Keratinocyte (primary cell): ENCODE data around the gene SMYD3. TPM values are rescaled to one million over a fixed set of nuclear protein-coding genes. Genes with fewer than 3 reads are reported as not detected.

Experiments
- DNase-seq: peaks from one replicate; pipeline ENCODE4 v3.0.0-alpha.2; 2011; ENCODE audit warnings: low read depth, missing footprints, low spot score
- FAIRE-seq: peaks from 2 replicates; lab custom pipeline; 2011; peaks lifted over from hg19 to GRCh38; lab: Jason Lieb, UNC
- H2AFZ ChIP-seq: 2 replicates; pipeline ENCODE4 v1.6.0; 2012; ENCODE audit warnings: low read length, control low read depth, inconsistent platforms; ENCODE audit not compliant: control insufficient read depth
- H3K27ac ChIP-seq: 2 replicates; pipeline ENCODE4 v1.5.1; 2011; ENCODE audit warnings: low read length; ENCODE audit not compliant: control insufficient read depth, insufficient read depth
- H3K27me3 ChIP-seq: 3 replicates; pipeline ENCODE4 v1.6.0; 2011; ENCODE audit warnings: low read length; ENCODE audit not compliant: control insufficient read depth, insufficient read depth; ENCODE audit errors: extremely low read depth
- H3K36me3 ChIP-seq, 2 experiments: 2 replicates in 1 of 2; 3 replicates in 1 of 2; pipeline ENCODE4 v1.5.1; 2011; ENCODE audit warnings: low read length in 2 of 2, mild to moderate bottlenecking in 1 of 2; ENCODE audit not compliant: control insufficient read depth in 2 of 2, insufficient read depth in 2 of 2; ENCODE audit errors: extremely low read depth in 1 of 2
- H3K4me1 ChIP-seq: 3 replicates; pipeline ENCODE4 v1.5.1; 2011; ENCODE audit warnings: low read length; ENCODE audit not compliant: control insufficient read depth, insufficient read depth; ENCODE audit errors: extremely low read depth
- H3K4me2 ChIP-seq: 3 replicates; pipeline ENCODE4 v1.6.0; 2011; ENCODE audit warnings: low read depth, low read length; ENCODE audit not compliant: control insufficient read depth, insufficient read depth; ENCODE audit errors: extremely low read depth
- H3K4me3 ChIP-seq, 3 experiments: fragments of 200-600 bp in 1 of 3; sonication (generic) in 1 of 3; 2 replicates in 2 of 3; 3 replicates in 1 of 3; pipeline ENCODE4 v1.5.1; 2011 to 2016; ENCODE audit warnings: low read length in 3 of 3, mild to moderate bottlenecking in 3 of 3, control low read depth in 2 of 3, inconsistent platforms in 1 of 3, low read depth in 1 of 3, mixed read lengths in 1 of 3, mixed run types in 1 of 3, moderate library complexity in 1 of 3; ENCODE audit not compliant: control insufficient read depth in 2 of 3, insufficient read depth in 2 of 3; ENCODE audit errors: extremely low read depth in 1 of 3
- H3K79me2 ChIP-seq: 2 replicates; pipeline ENCODE4 v1.6.0; 2012; ENCODE audit warnings: low read length; ENCODE audit not compliant: control insufficient read depth, insufficient read depth
- H3K9ac ChIP-seq: 3 replicates; pipeline ENCODE4 v1.6.0; 2011; ENCODE audit warnings: low read length; ENCODE audit not compliant: control insufficient read depth, insufficient read depth; ENCODE audit errors: extremely low read depth
- H3K9me1 ChIP-seq: 3 replicates; pipeline ENCODE4 v1.6.0; 2011; ENCODE audit warnings: low read length; ENCODE audit not compliant: control insufficient read depth, insufficient read depth; ENCODE audit errors: extremely low read depth
- H3K9me3 ChIP-seq: 2 replicates; pipeline ENCODE4 v1.5.1; 2012; ENCODE audit warnings: low read depth, low read length; ENCODE audit not compliant: control insufficient read depth
- H4K20me1 ChIP-seq: 3 replicates; pipeline ENCODE4 v1.6.0; 2011; ENCODE audit warnings: low read length; ENCODE audit not compliant: control insufficient read depth, insufficient read depth; ENCODE audit errors: extremely low read depth
- CTCF ChIP-seq, 3 experiments: IDR thresholded peaks in 1 of 3; conservative IDR thresholded peaks in 1 of 3; optimal IDR thresholded peaks in 1 of 3; 2 replicates in 2 of 3; 3 replicates in 1 of 3; pipeline versions ENCODE3 to v1.5.1; 2011; ENCODE audit warnings: low read length in 3 of 3, mild to moderate bottlenecking in 3 of 3, moderate library complexity in 2 of 3, control low read depth in 1 of 3, inconsistent platforms in 1 of 3; ENCODE audit not compliant: insufficient read depth in 2 of 3; ENCODE audit errors: extremely low read depth in 1 of 3
- EZH2 ChIP-seq: IDR thresholded peaks from one replicate; pipeline ENCODE4 v1.6.1; 2012; ENCODE audit warnings: inconsistent platforms, mild to moderate bottlenecking, low read length, moderate library complexity
- dilution Hi-C: fragments of 300-500 bp; cut with MboI; formaldehyde crosslinking; loops from one replicate; pipeline ENCODE4 v1.7.0; 2020; ENCODE audit warnings: low sequenced_read_pairs; ENCODE audit not compliant: extremely low pct_ligation_motif_present
- polyA plus RNA-seq, 5 experiments: library from polyadenylated mRNA; depleted of rRNA in 3 of 5; stranded (reverse) in 3 of 5; stranded (forward) in 1 of 5; unstranded in 1 of 5; fragments of >200 nt; gene quantifications; 1 replicate in 1 of 5; 2 replicates in 3 of 5; 3 replicates in 1 of 5; pipeline versions ENCODE4 v1.2.1 to v1.2.3, GENCODE V29; 2011 to 2012; ENCODE audit warnings: missing spikeins in 2 of 5, low read depth in 1 of 5, low replicate concordance in 1 of 5

Gene SMYD3
- polyA plus RNA-seq, 1 donor (not counting 4 experiments of a cell fraction or from before 2014, with no cell fraction given): 31.0 TPM

DNA sequence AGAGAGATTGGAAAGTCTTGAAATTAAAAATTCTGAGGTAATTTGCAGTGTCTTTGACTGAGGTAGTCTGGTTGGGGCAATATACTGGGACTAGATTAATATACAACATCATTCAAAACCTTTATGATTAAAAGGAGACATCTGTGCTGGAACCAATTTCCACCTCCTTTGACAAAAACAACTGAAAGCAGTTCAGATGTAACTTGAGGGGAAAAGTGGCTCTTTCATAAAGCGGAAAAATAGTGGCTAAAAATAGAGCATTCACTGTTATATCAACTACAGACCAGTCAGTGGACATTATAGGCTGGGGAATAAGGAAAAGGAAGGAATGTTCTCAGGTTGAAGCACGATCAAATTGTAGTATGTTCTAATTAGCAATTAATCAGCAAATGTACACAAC is 635.9 kb downstream of the SMYD3 start:
- Histone ChIP-seq H3K4me1 (peaks cover 7% of the 10 kb centered on the region), H3K36me3 (no peaks in the 10 kb centered on the region), H2AFZ (no peak overlapping the region), H3K9me1 (no peaks in the 10 kb centered on the region), H4K20me1 (no peaks in the 10 kb centered on the region), H3K79me2 (no peaks in the 10 kb centered on the region), H3K27me3 (no peaks in the 10 kb centered on the region), H3K4me3 (no peak overlapping the region), H3K9me3 (no peaks in the 10 kb centered on the region), H3K27ac (no peak overlapping the region), H3K9ac (no peak overlapping the region), H3K4me2 (no peak overlapping the region)
- dilution Hi-C loops: no loop called here
- FAIRE-seq (no peak), DNase-seq (no peak)
- TF ChIP-seq CTCF (optimal IDR thresholded peaks at IDR 0.05 in 1 of 3, IDR thresholded peaks at IDR 0.05 in 1 of 3, conservative IDR thresholded peaks at IDR 0.05 in 1 of 3; ENCODE audit: extremely low read depth in 1 of 3, insufficient read depth in 2 of 3, low read length in 3 of 3): no peak
- no peak for TF ChIP-seq EZH2

DNA sequence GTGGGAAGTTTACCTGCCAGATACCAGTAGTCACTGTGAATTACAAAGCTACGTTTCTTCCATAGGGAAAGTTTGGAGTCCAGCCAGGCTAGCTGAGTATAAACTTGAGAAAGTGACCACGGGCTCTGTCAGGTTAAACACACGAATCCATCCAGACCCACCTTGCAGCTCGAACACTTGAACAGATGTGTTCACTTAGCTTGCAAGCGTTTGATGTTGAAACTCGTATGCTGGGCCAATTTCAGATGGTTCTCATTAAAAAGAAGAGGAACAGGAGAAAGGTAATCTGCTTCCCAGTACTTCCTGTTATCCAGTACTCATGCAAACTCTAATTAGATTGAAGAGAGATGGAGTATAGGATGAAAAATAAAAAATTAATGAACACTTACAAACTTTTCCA is 636.4 kb downstream of the SMYD3 start:
- Histone ChIP-seq H3K4me2 (no peak overlapping the region), H3K27me3 (no peaks in the 10 kb centered on the region), H3K4me3 (no peak overlapping the region), H3K4me1 (peaks cover 7% of the 10 kb centered on the region), H3K9ac (no peak overlapping the region), H3K27ac (no peak overlapping the region), H3K36me3 (no peaks in the 10 kb centered on the region), H3K9me3 (no peaks in the 10 kb centered on the region), H4K20me1 (no peaks in the 10 kb centered on the region), H2AFZ (no peak overlapping the region), H3K79me2 (no peaks in the 10 kb centered on the region), H3K9me1 (no peaks in the 10 kb centered on the region)
- dilution Hi-C loops: no loop called here
- DNase-seq (no peak), FAIRE-seq (no peak)
- TF ChIP-seq CTCF (optimal IDR thresholded peaks at IDR 0.05 in 1 of 3, IDR thresholded peaks at IDR 0.05 in 1 of 3, conservative IDR thresholded peaks at IDR 0.05 in 1 of 3; ENCODE audit: extremely low read depth in 1 of 3, insufficient read depth in 2 of 3, low read length in 3 of 3) (no peak), EZH2 (no peak)
